GM18520 (cell line): Measurements from ENCODE around the gene OXCT1.
A peak's percentile ranks its signal among the peaks of the same experiment; 100 is the strongest.
"Not testable (repeated sequence)": the region's sequence is repeated elsewhere in the genome, so short reads cannot be mapped to it uniquely, and the experiment has no call there.

ENCODE experiments used
- ATAC-seq: cut with Tn5 transposase; IDR thresholded peaks from one replicate; pipeline ENCODE4 v1.9.1; 2021; ENCODE audit not compliant: unreplicated experiment

OXCT1 gene

GRCh38 chr5:41728281-41728680 is 141.9 kb downstream of the OXCT1 start:
- ATAC-seq = no peak

GRCh38 chr5:41722359-41722950 is 147.8 kb downstream of the OXCT1 start:
- no peak for ATAC-seq

DNA sequence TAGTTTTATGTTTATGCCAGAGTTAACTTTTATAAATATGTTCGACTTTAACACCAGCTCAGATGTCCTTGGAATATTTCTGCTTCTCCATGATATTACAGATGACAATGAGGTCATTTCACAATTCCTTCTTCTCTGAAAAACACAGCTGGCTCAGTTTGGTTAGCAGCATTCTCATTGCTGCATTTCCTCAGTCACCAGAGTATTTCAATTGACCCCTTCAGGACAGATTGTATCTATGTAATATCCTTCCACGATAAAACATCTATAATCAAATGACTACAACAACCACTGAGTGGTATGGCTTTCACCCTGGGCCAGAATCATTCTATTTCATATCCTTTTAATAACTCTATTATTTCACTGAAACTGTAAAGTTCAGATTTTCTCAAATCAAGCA is 148.7 kb downstream of the OXCT1 start:
- no peak for ATAC-seq

DNA sequence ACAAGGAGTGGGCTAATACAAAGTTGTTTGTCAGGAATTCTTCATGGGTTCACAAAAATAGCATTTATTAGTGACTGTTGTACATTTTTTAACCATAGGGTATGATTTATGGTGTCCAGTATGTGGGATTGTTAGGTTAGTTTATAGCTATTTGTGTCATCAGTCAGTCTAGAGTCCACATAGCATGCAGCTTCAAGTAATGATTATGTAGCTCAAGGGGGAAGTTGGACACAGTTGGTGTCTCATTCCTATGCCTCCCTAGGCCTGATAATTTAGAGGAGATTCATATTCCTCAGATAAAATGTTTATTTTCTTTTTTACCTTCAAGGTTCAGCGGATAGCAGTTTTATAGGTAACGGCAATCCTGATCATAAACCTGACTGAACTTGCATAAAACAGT is 153.8 kb downstream of the OXCT1 start:
- no peak for ATAC-seq

DNA sequence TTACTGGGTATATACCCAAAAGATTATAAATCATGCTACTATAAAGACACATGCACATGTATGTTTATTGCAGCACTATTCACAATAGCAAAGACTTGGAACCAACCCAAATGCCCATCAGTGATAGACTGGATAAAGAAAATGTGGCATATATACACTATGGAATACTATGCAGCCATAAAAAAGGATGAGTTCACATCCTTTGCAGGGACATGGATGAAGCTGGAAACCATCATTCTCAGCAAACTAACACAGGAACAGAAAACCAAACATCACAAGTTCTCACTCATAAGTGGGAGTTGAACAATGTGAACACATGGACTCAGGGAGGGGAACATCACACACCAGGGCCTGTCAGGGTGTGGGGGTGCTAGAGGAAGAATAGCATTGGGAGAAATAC is 155.8 kb downstream of the OXCT1 start:
- not testable (repeated sequence) for ATAC-seq

DNA sequence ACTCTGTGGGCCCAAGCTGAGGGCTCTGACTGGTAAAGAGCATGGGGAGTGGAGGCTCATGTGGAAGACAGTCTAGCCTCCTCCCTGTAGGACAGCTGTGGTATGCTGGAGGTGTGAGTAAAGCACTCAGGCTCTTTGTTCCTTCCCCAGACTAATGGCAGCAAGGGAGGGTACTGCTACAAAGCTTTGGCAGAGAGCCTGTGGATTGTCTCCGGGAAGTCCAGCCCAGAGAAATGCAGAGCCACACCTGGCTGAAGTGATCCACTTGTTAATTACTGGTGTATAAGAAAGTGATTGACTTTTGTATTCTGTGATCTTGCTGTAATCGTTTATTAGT is 161.7 kb downstream of the OXCT1 start:
- ATAC-seq = no peak

GRCh38 chr5:41707853-41708603 is 162.2 kb downstream of the OXCT1 start:
- peak; percentile 78 for ATAC-seq

DNA sequence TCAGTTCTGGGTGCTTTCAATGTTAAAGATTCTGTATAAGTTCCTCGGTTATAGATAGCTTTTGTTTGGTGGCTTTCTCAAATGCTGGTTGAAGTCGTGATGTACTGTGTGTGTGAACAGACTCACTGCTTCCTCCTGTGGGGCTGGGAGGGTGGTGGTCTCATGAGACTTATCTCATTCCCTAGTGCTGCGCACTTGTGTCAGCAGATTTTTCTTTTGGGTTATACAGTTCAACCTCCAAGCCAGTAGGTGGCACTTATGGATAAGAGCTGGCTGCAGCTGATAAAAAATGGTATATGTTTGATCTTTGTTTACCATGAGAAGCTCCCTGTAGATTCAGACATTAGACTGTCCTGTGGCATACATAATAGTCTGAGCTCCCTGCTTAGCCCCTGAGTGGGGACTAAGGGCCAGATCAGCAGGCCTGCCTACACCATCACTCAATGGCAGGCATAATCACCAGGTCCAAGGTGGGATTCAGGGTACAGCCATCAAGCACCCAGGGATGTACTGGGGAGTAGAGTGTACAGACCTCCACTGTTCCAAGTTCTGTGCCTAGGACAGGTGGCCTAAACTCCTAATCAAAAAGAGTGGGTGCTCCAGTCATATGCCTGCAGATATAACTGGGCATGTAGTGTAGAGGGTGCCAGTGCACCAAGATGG is 174.2 kb downstream of the OXCT1 start:
- ATAC-seq = peak; percentile 42

DNA sequence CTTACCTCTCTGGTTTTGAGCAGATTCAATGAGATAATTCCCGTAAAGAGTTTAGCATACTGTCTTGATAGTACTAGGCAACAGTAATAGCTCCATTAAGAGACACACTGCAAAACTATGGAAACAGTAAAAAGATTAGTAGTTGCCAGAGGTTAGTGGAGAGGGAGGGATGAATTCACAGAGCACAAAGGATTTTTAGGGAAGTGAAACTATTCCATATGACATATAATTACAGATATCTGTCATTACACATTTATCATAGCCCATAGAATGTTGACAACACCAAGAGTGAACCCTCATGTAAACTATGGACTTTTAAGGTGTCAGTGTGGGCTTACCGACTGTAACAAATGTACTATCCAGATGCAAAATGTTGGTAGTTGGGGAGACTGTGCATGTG is 183.5 kb downstream of the OXCT1 start:
- no peak for ATAC-seq

DNA sequence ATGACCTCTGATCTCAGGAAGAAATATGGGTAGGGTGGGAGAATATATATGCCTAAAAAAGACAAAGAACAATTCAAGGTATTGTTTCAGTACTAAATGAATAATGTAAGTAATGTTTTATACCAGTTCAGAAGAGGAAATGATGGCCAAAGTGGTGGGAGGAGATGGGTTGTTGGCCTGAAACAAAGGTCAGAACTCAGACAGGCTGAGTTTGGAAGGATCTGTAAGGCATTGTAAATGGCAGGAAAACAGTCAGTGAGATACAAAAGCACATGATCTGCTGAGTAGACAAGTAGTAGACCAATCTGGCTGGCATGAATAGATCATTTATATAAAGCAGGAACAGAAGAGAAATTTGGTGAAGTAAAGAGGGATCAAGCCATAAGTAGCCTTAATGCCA is 184.0 kb downstream of the OXCT1 start:
- no peak for ATAC-seq

GRCh38 chr5:41683181-41683580 is 187.0 kb downstream of the OXCT1 start:
- peak; percentile 87 for ATAC-seq

- no peak for ATAC-seq
Measured at GRCh38 chr5:41682641-41683040, 187.6 kb downstream of the OXCT1 start.

DNA sequence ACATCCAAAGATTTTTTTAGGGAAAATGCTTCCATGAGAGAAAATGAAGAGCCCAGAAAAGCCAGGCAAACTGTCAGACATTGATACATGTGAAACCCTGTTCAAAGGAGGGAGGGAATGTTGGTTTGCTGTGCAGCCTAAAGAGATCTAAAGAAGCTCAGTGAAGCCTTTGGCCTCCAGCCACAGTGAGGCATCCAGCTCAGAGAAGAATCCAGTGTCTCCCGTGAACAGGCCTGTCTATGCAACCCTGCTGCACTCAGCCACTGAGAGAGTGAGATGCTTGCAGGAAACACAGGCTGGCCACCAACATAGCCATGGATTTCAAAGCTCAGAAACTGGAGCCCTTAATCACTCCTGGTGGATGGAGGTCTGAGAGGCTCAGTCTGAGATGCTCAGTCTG is 188.4 kb downstream of the OXCT1 start:
- ATAC-seq = no peak
